Panc1 (cell line): Measurements from ENCODE around the gene RPL27A. TPM values are rescaled to one million over a fixed set of nuclear protein-coding genes. Genes with fewer than 3 reads are reported as not detected.

ENCODE experiments used
- ATAC-seq: fragments of 200-7000 bp; cut with Tn5 transposase; 2 replicates; pipeline ENCODE4 v1.9.1; 2020; ENCODE audit warnings: mild to moderate bottlenecking, moderate library complexity
- BruUV-seq: library from RNA; stranded (reverse); fragments of 400-500 nt; replicated peaks from 2 replicates; lab custom pipeline; 2021; lab: Mats Ljungman, UMichigan
- CTCF ChIA-PET: fragments of 300-600 bp; sonication (Branson Sonifier 250); formaldehyde crosslinking; loops from one replicate; lab custom pipeline; 2022; ENCODE audit warnings: antibody characterized with exemption; lab: Charles Lee
- POLR2A ChIA-PET: fragments of 300-600 bp; sonication (Branson Sonifier 250); formaldehyde crosslinking; loops from one replicate; lab custom pipeline; 2022; ENCODE audit warnings: antibody characterized with exemption; lab: Charles Lee
- DNase-seq: peaks from one replicate; pipeline ENCODE4 v3.0.0-alpha.2; 2010; ENCODE audit warnings: low read depth, low spot score
- H3K27ac ChIP-seq: 2 replicates; pipeline ENCODE4 v1.5.1; 2011; ENCODE audit warnings: mild to moderate bottlenecking, low read length, inconsistent platforms
- H3K27me3 ChIP-seq: fragments of 200-500 bp; sonication (Bioruptor generic); 2 replicates; pipeline ENCODE4 v1.6.0; 2014; ENCODE audit warnings: low read length, inconsistent platforms; ENCODE audit not compliant: control insufficient read depth, insufficient read depth
- H3K36me3 ChIP-seq: fragments of 200-500 bp; sonication (Bioruptor generic); 2 replicates; pipeline ENCODE4 v1.5.1; 2014; ENCODE audit warnings: inconsistent platforms, mild to moderate bottlenecking, low read length, moderate library complexity; ENCODE audit not compliant: control insufficient read depth, insufficient read depth
- H3K4me1 ChIP-seq: 2 replicates; pipeline ENCODE4 v1.5.1; 2011; ENCODE audit warnings: inconsistent platforms, mild to moderate bottlenecking, low read length, moderate library complexity; ENCODE audit not compliant: control insufficient read depth, insufficient read depth
- H3K4me3 ChIP-seq, 2 experiments: 2 replicates each; pipeline ENCODE4 v1.5.1; 2011 to 2012; ENCODE audit warnings: low read depth in 2 of 2, low read length in 2 of 2, mild to moderate bottlenecking in 2 of 2, inconsistent platforms in 1 of 2, moderate library complexity in 1 of 2
- H3K9me3 ChIP-seq: fragments of 200-500 bp; sonication (Bioruptor generic); 2 replicates; pipeline ENCODE4 v1.5.1; 2014; ENCODE audit warnings: low read depth, mild to moderate bottlenecking, inconsistent platforms, low read length, moderate library complexity; ENCODE audit not compliant: control insufficient read depth, insufficient read depth
- POLR2AphosphoS5 ChIP-seq: IDR thresholded peaks from 2 replicates; pipeline ENCODE4 v1.6.1; 2012; ENCODE audit warnings: mild to moderate bottlenecking, low read depth, low read length, moderate library complexity
- REST ChIP-seq, 2 experiments: IDR thresholded peaks; 2 replicates each; pipeline ENCODE4 v1.6.1; 2011 to 2012; ENCODE audit warnings: low read depth in 2 of 2, control low read depth in 1 of 2, low read length in 1 of 2, mild to moderate bottlenecking in 1 of 2, moderate library complexity in 1 of 2; ENCODE audit not compliant: insufficient read depth in 1 of 2
- SIN3A ChIP-seq: IDR thresholded peaks from 2 replicates; pipeline ENCODE4 v1.6.1; 2012; ENCODE audit warnings: low read depth, mild to moderate bottlenecking, low read length, moderate library complexity, borderline replicate concordance; ENCODE audit not compliant: insufficient read depth
- TCF7L2 ChIP-seq: IDR thresholded peaks from 2 replicates; pipeline ENCODE4 v1.6.1; 2011; ENCODE audit warnings: mild to moderate bottlenecking, low read depth, low read length, inconsistent platforms
- in situ Hi-C: cut with HindIII; loops from 2 replicates; pipeline ENCODE4 v1.10.0; 2016; ENCODE audit warnings: low sequenced_read_pairs, low pct_unique_long_range_greater_than_20kb
- intact Hi-C: fragments of 100-400 bp; cut with micrococcal nuclease; formaldehyde crosslinking; loops from one replicate; pipeline ENCODE4 v1.10.0; 2022; ENCODE audit not compliant: unreplicated experiment
- total RNA-seq: library from RNA; stranded (reverse); gene quantifications from one replicate; pipeline ENCODE4 v1.2.1, GENCODE V29; 2021; ENCODE audit not compliant: unreplicated experiment
- TF ChIP-seq, protein P1 (sequence below): fragments of 450-650 bp; IDR thresholded peaks from 2 replicates; pipeline ENCODE4 v1.5.1; 2017; ENCODE audit warnings: mild to moderate bottlenecking

RPL27A gene
- total RNA-seq, 1 experiment from 2014 or later = 1,115 TPM

DNA sequence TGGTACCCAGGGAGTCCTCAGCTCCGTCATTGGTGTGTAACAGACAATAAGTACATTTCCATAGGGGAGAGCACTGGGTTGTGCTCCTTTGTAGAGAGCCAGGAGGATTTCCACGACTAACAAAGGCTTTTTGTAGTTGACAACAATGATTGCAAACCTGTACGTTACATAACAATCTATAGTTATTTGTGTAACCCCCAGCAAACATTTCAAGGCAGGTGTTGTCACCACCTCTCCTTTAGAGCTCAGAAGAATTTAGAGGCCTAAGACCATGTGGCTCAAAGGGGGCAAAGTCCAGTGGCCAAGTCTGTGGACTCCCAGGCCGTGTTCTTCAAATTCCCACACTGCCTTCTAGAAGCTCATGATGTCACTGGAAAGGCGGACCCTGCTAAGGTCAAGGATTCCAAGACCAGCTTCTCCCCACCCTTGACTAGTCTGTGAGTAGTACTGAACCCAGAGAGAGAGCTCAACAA, 15.8 kb downstream of the RPL27A start:
- Histone ChIP-seq H3K4me1 (peaks cover 11% of the 10 kb centered on the region), H3K27me3 (no peaks in the 10 kb centered on the region), H3K4me3 (no peak overlapping the region), H3K27ac (no peak overlapping the region), H3K36me3 (peaks cover 3% of the 10 kb centered on the region; the same call in 1 of the 2 replicates), H3K9me3 (no peaks in the 10 kb centered on the region)
- TF ChIP-seq TCF7L2 (no peak), POLR2AphosphoS5 (no peak), REST (IDR thresholded peaks at IDR 0.05; ENCODE audit: insufficient read depth in 1 of 2, low read depth in 2 of 2, low read length in 1 of 2) (no peak), SIN3A (no peak)
- TF ChIP-seq, protein P1, sequence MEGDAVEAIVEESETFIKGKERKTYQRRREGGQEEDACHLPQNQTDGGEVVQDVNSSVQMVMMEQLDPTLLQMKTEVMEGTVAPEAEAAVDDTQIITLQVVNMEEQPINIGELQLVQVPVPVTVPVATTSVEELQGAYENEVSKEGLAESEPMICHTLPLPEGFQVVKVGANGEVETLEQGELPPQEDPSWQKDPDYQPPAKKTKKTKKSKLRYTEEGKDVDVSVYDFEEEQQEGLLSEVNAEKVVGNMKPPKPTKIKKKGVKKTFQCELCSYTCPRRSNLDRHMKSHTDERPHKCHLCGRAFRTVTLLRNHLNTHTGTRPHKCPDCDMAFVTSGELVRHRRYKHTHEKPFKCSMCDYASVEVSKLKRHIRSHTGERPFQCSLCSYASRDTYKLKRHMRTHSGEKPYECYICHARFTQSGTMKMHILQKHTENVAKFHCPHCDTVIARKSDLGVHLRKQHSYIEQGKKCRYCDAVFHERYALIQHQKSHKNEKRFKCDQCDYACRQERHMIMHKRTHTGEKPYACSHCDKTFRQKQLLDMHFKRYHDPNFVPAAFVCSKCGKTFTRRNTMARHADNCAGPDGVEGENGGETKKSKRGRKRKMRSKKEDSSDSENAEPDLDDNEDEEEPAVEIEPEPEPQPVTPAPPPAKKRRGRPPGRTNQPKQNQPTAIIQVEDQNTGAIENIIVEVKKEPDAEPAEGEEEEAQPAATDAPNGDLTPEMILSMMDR = no peak
- intact Hi-C loops = no loop called here
- ATAC-seq (no peak), DNase-seq (no peak)
- in situ Hi-C loops = no loop called here
- CTCF ChIA-PET = interaction anchor here (0.6 kb wide), 1 partner anchor 114 kb away, joined by 5 read pairs; no protein-coding TSS in a partner anchor
- POLR2A ChIA-PET = no interaction called here
- BruUV-seq = no TSS peak

- POLR2A ChIA-PET = interaction anchor here (0.6 kb wide), 1 partner anchor 116 kb away, joined by 5 read pairs; no protein-coding TSS in a partner anchor
- peaks cover 11% of the 10 kb centered on the region for H3K4me1 ChIP-seq
- H3K36me3 ChIP-seq = peaks cover 3% of the 10 kb centered on the region; the same call in 1 of the 2 replicates
- no peak for DNase-seq
- no peak overlapping the region for H3K27ac ChIP-seq
- intact Hi-C loops = no loop called here
- H3K27me3 ChIP-seq = no peaks in the 10 kb centered on the region
- in situ Hi-C loops = no loop called here
- no peak overlapping the region for H3K4me3 ChIP-seq
- no TSS peak for BruUV-seq
- TF ChIP-seq TCF7L2 = no peak
- no peak for TF ChIP-seq POLR2AphosphoS5
- no peak for TF ChIP-seq SIN3A
- no peak for TF ChIP-seq REST (IDR thresholded peaks at IDR 0.05; ENCODE audit: insufficient read depth in 1 of 2, low read depth in 2 of 2, low read length in 1 of 2)
- TF ChIP-seq, protein P1 = no peak
- CTCF ChIA-PET = interaction anchor here (0.6 kb wide), 1 partner anchor 8 kb away, joined by 3 read pairs; no protein-coding TSS in a partner anchor
- no peaks in the 10 kb centered on the region for H3K9me3 ChIP-seq
- no peak for ATAC-seq
These were observed 16.4 kb downstream of the RPL27A start for GRCh38 chr11:8698917-8699441.
